H1 (cell line): ENCODE measurements around the gene CEP85. TPM values are rescaled to one million over a fixed set of nuclear protein-coding genes. Genes with fewer than 3 reads are reported as not detected.

Experiments
- CTCF ChIA-PET: fragments of 300-600 bp; sonication (Branson Sonifier 250); formaldehyde crosslinking; loops from one replicate; lab custom pipeline; 2021; ENCODE audit not compliant: partially characterized antibody; lab: Charles Lee
- POLR2A ChIA-PET: fragments of 300-600 bp; sonication (Branson Sonifier 250); formaldehyde crosslinking; loops from one replicate; lab custom pipeline; 2021; ENCODE audit warnings: inconsistent platforms; ENCODE audit not compliant: partially characterized antibody; lab: Charles Lee
- DNase-seq, 2 experiments: peaks; one replicate each; pipeline versions ENCODE4 v3.0.0 to v3.0.0-alpha.2; 2010 to 2022; ENCODE audit warnings: low spot score in 2 of 2, low read depth in 1 of 2, mixed read lengths in 1 of 2
- FAIRE-seq: peaks from 2 replicates; lab custom pipeline; 2011; peaks lifted over from hg19 to GRCh38; lab: Jason Lieb, UNC
- H2AFZ ChIP-seq: 2 replicates; pipeline ENCODE4 v1.8.1; 2012; ENCODE audit warnings: low read length, inconsistent platforms
- H2AK5ac ChIP-seq: 2 replicates; pipeline ENCODE4 v1.6.1; 2013; ENCODE audit warnings: low read depth, low read length
- H2BK120ac ChIP-seq: replicated peaks from 2 replicates; pipeline ENCODE3; 2013; ENCODE audit warnings: low read depth, low read length, inconsistent platforms
- H2BK12ac ChIP-seq: 2 replicates; pipeline ENCODE4 v1.6.1; 2013; ENCODE audit warnings: low read depth, low read length
- H2BK15ac ChIP-seq: 2 replicates; pipeline ENCODE4 v1.6.1; 2013; ENCODE audit warnings: low read length
- H2BK20ac ChIP-seq: 2 replicates; pipeline ENCODE4 v1.6.1; 2013; ENCODE audit warnings: low read length
- H2BK5ac ChIP-seq: 2 replicates; pipeline ENCODE4 v1.6.1; 2013; ENCODE audit warnings: low read depth, low read length
- H3K14ac ChIP-seq: 2 replicates; pipeline ENCODE4 v1.6.1; 2013; ENCODE audit warnings: inconsistent platforms; ENCODE audit not compliant: insufficient read length
- H3K18ac ChIP-seq: 2 replicates; pipeline ENCODE4 v1.6.1; 2013; ENCODE audit warnings: low read length; ENCODE audit errors: extremely low read depth
- H3K23ac ChIP-seq: 2 replicates; pipeline ENCODE4 v1.6.1; 2013; ENCODE audit warnings: inconsistent platforms; ENCODE audit not compliant: insufficient read length
- H3K23me2 ChIP-seq: 2 replicates; pipeline ENCODE4 v1.6.1; 2013; ENCODE audit warnings: low read depth, low read length
- H3K27ac ChIP-seq: 2 replicates; pipeline ENCODE4 v1.6.1; 2011; ENCODE audit warnings: low read depth, low read length, inconsistent platforms
- H3K27me3 ChIP-seq, 4 experiments: replicated peaks in 1 of 4; 1 replicate in 1 of 4; 2 replicates in 3 of 4; pipeline versions ENCODE4 v1.6.1 to v1.8.1; 2011 to 2013; ENCODE audit warnings: low read length in 3 of 4, mild to moderate bottlenecking in 3 of 4, inconsistent platforms in 2 of 4, mixed read lengths in 2 of 4, moderate library complexity in 1 of 4; ENCODE audit not compliant: control insufficient read depth in 3 of 4, insufficient read depth in 3 of 4; ENCODE audit errors: extremely low read depth in 1 of 4
- H3K36me3 ChIP-seq, 4 experiments: 2 replicates each; pipeline versions ENCODE4 v1.6.1 to v1.8.1; 2011 to 2013; ENCODE audit warnings: mild to moderate bottlenecking in 4 of 4, low read length in 3 of 4, moderate library complexity in 2 of 4, control low read depth in 1 of 4, inconsistent platforms in 1 of 4; ENCODE audit not compliant: insufficient read depth in 4 of 4, control insufficient read depth in 2 of 4
- H3K4ac ChIP-seq: replicated peaks from 2 replicates; pipeline ENCODE3; 2013; ENCODE audit warnings: low read length, low read depth, mixed read lengths, inconsistent platforms; ENCODE audit not compliant: insufficient read length
- H3K4me1 ChIP-seq, 4 experiments: replicated peaks in 1 of 4; 1 replicate in 1 of 4; 2 replicates in 3 of 4; pipeline versions ENCODE4 v1.6.1 to v1.8.1; 2011 to 2013; ENCODE audit warnings: low read length in 3 of 4, inconsistent platforms in 2 of 4, mixed read lengths in 1 of 4; ENCODE audit not compliant: insufficient read depth in 4 of 4, control insufficient read depth in 3 of 4
- H3K4me2 ChIP-seq, 2 experiments: 2 replicates each; pipeline versions ENCODE4 v1.6.1 to v1.8.1; 2011 to 2013; ENCODE audit warnings: low read depth in 2 of 2, low read length in 2 of 2, control low read depth in 1 of 2, inconsistent platforms in 1 of 2, mild to moderate bottlenecking in 1 of 2; ENCODE audit not compliant: insufficient read depth in 1 of 2
- H3K4me3 ChIP-seq, 4 experiments: fragments of 200-600, 300-600 bp in 1 of 4; sonication (generic), shearing (Covaris generic), sonication (Bioruptor Twin) in 1 of 4; 2 replicates each; pipeline versions ENCODE4 v1.5.1 to v1.8.1; 2011 to 2016; ENCODE audit warnings: low read length in 4 of 4, low read depth in 3 of 4, control low read depth in 2 of 4, inconsistent platforms in 2 of 4, mild to moderate bottlenecking in 2 of 4, mixed read lengths in 1 of 4, moderate library complexity in 1 of 4; ENCODE audit not compliant: insufficient read depth in 2 of 4; ENCODE audit errors: extremely low read depth in 1 of 4
- H3K56ac ChIP-seq: replicated peaks from 2 replicates; pipeline ENCODE3; 2013; ENCODE audit warnings: low read depth, mild to moderate bottlenecking, mixed read lengths, low read length, inconsistent platforms; ENCODE audit not compliant: insufficient read length
- H3K79me1 ChIP-seq: 2 replicates; pipeline ENCODE4 v1.6.1; 2013; ENCODE audit warnings: low read depth, low read length, control low read depth
- H3K79me2 ChIP-seq, 2 experiments: 2 replicates each; pipeline versions ENCODE4 v1.6.1 to v1.8.1; 2012 to 2013; ENCODE audit warnings: low read length in 2 of 2, mild to moderate bottlenecking in 2 of 2, inconsistent platforms in 1 of 2; ENCODE audit not compliant: insufficient read depth in 2 of 2, control insufficient read depth in 1 of 2
- H3K9ac ChIP-seq, 4 experiments: replicated peaks in 1 of 4; 1 replicate in 1 of 4; 2 replicates in 3 of 4; pipeline versions ENCODE4 v1.6.1 to v1.8.1; 2011 to 2013; ENCODE audit warnings: low read depth in 3 of 4, low read length in 3 of 4, control low read depth in 2 of 4, mild to moderate bottlenecking in 2 of 4, moderate library complexity in 2 of 4, inconsistent platforms in 1 of 4; ENCODE audit errors: extremely low read depth in 1 of 4
- H3K9me3 ChIP-seq, 2 experiments: 2 replicates each; pipeline versions ENCODE4 v1.6.1 to v1.8.1; 2012 to 2013; ENCODE audit warnings: mild to moderate bottlenecking in 2 of 2, moderate library complexity in 2 of 2, control low read depth in 1 of 2, inconsistent platforms in 1 of 2, low read depth in 1 of 2, low read length in 1 of 2, mixed read lengths in 1 of 2; ENCODE audit not compliant: insufficient read depth in 2 of 2
- H4K20me1 ChIP-seq, 2 experiments: replicated peaks in 1 of 2; 2 replicates each; pipeline versions ENCODE3 to v1.8.1; 2011 to 2013; ENCODE audit warnings: inconsistent platforms in 2 of 2, low read length in 2 of 2, mild to moderate bottlenecking in 1 of 2; ENCODE audit not compliant: insufficient read depth in 2 of 2, control insufficient read depth in 1 of 2
- H4K5ac ChIP-seq: 2 replicates; pipeline ENCODE4 v1.6.1; 2013; ENCODE audit warnings: low read length, low read depth, mixed read lengths, inconsistent platforms; ENCODE audit not compliant: insufficient read length
- H4K8ac ChIP-seq: 2 replicates; pipeline ENCODE4 v1.8.0; 2013; ENCODE audit warnings: mild to moderate bottlenecking, moderate library complexity, low read length, inconsistent platforms; ENCODE audit not compliant: insufficient read depth; ENCODE audit errors: extremely low read depth
- H4K91ac ChIP-seq: replicated peaks from 2 replicates; pipeline ENCODE3; 2013; ENCODE audit warnings: low read length, mixed read lengths, inconsistent platforms; ENCODE audit not compliant: insufficient read length
- ASH2L ChIP-seq: fragments of 200-600, 300-600 bp; sonication (generic); IDR thresholded peaks from one replicate; pipeline ENCODE4 v1.7.1; 2017; ENCODE audit warnings: low read length
- ATF2 ChIP-seq: IDR thresholded peaks from 2 replicates; pipeline ENCODE4 v1.6.1; 2012; ENCODE audit warnings: low read length, inconsistent platforms
- BCL11A ChIP-seq, 2 experiments: IDR thresholded peaks; one replicate each; pipeline ENCODE4 v1.6.1; 2011; ENCODE audit warnings: low read depth in 2 of 2, low read length in 2 of 2, mild to moderate bottlenecking in 2 of 2
- CBX8 ChIP-seq: fragments of 300-800, 300-1000 bp; sonication (generic); IDR thresholded peaks from 2 replicates; pipeline ENCODE4 v1.7.1; 2016; ENCODE audit warnings: low read depth, low read length, borderline replicate concordance
- GABPA ChIP-seq: IDR thresholded peaks from 2 replicates; pipeline ENCODE4 v1.6.1; 2011; ENCODE audit warnings: mild to moderate bottlenecking, low read length, moderate library complexity, borderline replicate concordance; ENCODE audit not compliant: insufficient read depth
- MAFK ChIP-seq: IDR thresholded peaks from 2 replicates; pipeline ENCODE4 v1.6.1; 2012; ENCODE audit warnings: low read depth, mild to moderate bottlenecking, improper control_type of control experiment, low read length
- NANOG ChIP-seq: IDR thresholded peaks from 2 replicates; pipeline ENCODE4 v1.6.1; 2011; ENCODE audit warnings: low read length, low read depth, mild to moderate bottlenecking, inconsistent platforms; ENCODE audit not compliant: insufficient read depth, poor library complexity, severe bottlenecking
- RBBP5 ChIP-seq: IDR thresholded peaks from 2 replicates; pipeline ENCODE4 v1.7.1; 2012; ENCODE audit warnings: low read depth, mild to moderate bottlenecking, inconsistent platforms, low read length, moderate library complexity, borderline replicate concordance
- SP2 ChIP-seq: IDR thresholded peaks from 2 replicates; pipeline ENCODE4 v1.6.1; 2012; ENCODE audit warnings: mild to moderate bottlenecking, low read length, inconsistent platforms
- TAF1 ChIP-seq: IDR thresholded peaks from 2 replicates; pipeline ENCODE4 v1.6.1; 2011; ENCODE audit warnings: mild to moderate bottlenecking, low read depth, low read length
- TCF12 ChIP-seq: IDR thresholded peaks from 2 replicates; pipeline ENCODE4 v1.6.1; 2011; ENCODE audit warnings: low read depth, mild to moderate bottlenecking, low read length
- WGBS, 2 experiments: shearing (Covaris generic) in 1 of 2; methylation state at CpG; one replicate each; pipeline versions ENCODE4 v1.1.6 to v1.1.7; 2013 to 2015; ENCODE audit warnings: low lambda C conversion rate in 2 of 2, mixed read lengths in 2 of 2, inconsistent platforms in 1 of 2, low coverage in 1 of 2, missing lambda C conversion rate in 1 of 2; ENCODE audit not compliant: insufficient replicate concordance in 2 of 2, insufficient coverage in 1 of 2, insufficient read length in 1 of 2; ENCODE audit errors: extremely low coverage in 1 of 2, missing lambda C conversion rate in 1 of 2; 5-methylcytosine and 5-hydroxymethylcytosine counted together
- polyA plus RNA-seq, 7 experiments: library from polyadenylated mRNA; depleted of rRNA in 3 of 7; stranded (reverse) in 5 of 7; unstranded in 2 of 7; fragments of >200 nt in 5 of 7; fragments of 200-250 nt in 2 of 7; gene quantifications; 1 replicate in 5 of 7; 2 replicates in 1 of 7; 4 replicates in 1 of 7; pipeline versions ENCODE4 v1.2.1 to v1.2.3, GENCODE V29; 2011 to 2013; ENCODE audit warnings: missing spikeins in 2 of 7, mixed read lengths in 2 of 7
- total RNA-seq: library from RNA; stranded (reverse); fragmentation: NEBNext Ultra II Directional; extraction: Animal tissue kit (Norgen Biotek cat#: 25700); gene quantifications from 2 replicates; pipeline ENCODE4 v1.2.1, GENCODE V29; 2021

CEP85 gene
- total and polyA plus RNA-seq, 2 of the 8 experiments (the other 6 are each of a cell fraction or from before 2014, with no cell fraction given): 40.4 to 43.7 TPM

GRCh38 chr1:26297791-26298124, 63.8 kb downstream of the CEP85 start:
- WGBS, 2 experiments: 66% methylated on average over 6 of the region's 6 CpGs; no CpG with 5 or more reads in 1 of the 2 experiments
- ChIA-PET POLR2A (interaction anchor here (0.5 to 0.9 kb wide), 2 partner anchors 8 to 77 kb away, joined by 3 read pairs; no protein-coding TSS in a partner anchor), CTCF (interaction anchor here (0.8 to 57.0 kb wide), 4 partner anchors 5 to 233 kb away, joined by 3 to 1530 read pairs (median 766); partner anchors contain the start of genes CD52, SH3BGRL3 and UBXN11)
- no peak overlapping the region for H3K4me3 ChIP-seq
- no peak overlapping the region for H3K14ac ChIP-seq
- no peaks in the 10 kb centered on the region for H3K36me3 ChIP-seq
- H3K79me1 ChIP-seq: no peaks in the 10 kb centered on the region
- no peak overlapping the region for H4K91ac ChIP-seq
- no peaks in the 10 kb centered on the region for H3K23me2 ChIP-seq
- H3K27me3 ChIP-seq: no peaks in the 10 kb centered on the region
- no peak overlapping the region for H2AFZ ChIP-seq
- no peak overlapping the region for H2BK20ac ChIP-seq
- no peaks in the 10 kb centered on the region for H3K9me3 ChIP-seq
- no peak overlapping the region; the same call in 1 of the 2 replicates for H3K18ac ChIP-seq
- no peak overlapping the region for H4K5ac ChIP-seq
- H4K8ac ChIP-seq: peak overlapping the region; percentile 35; the same call in 1 of the 2 replicates
- no peak overlapping the region for H2BK120ac ChIP-seq
- no peak overlapping the region for H2BK15ac ChIP-seq
- no peak overlapping the region for H2BK5ac ChIP-seq
- peaks cover 0 to 3% of the 10 kb centered on the region in 2 experiments for H4K20me1 ChIP-seq
- no peak overlapping the region for H3K4ac ChIP-seq
- no peak overlapping the region for H3K4me2 ChIP-seq
- H3K56ac ChIP-seq: no peak overlapping the region
- no peak overlapping the region for H2BK12ac ChIP-seq
- H3K4me1 ChIP-seq: no peaks in the 10 kb centered on the region
- H3K9ac ChIP-seq: no peak overlapping the region
- H3K27ac ChIP-seq: no peak overlapping the region
- H3K23ac ChIP-seq: no peak overlapping the region
- no peak overlapping the region for H2AK5ac ChIP-seq
- no peak for DNase-seq
- H3K79me2 ChIP-seq: no peaks in the 10 kb centered on the region
- no peak for FAIRE-seq
- TF ChIP-seq GABPA (no peak), TAF1 (no peak), NANOG (no peak), TCF12 (no peak), MAFK (no peak), ATF2 (no peak), CBX8 (no peak), ASH2L (no peak), BCL11A (IDR thresholded peaks at IDR 0.05; ENCODE audit: low read depth in 2 of 2, low read length in 2 of 2) (no peak), RBBP5 (no peak), SP2 (no peak)
